ENCODE measurements around the gene PHLPP1.

Gene PHLPP1

DNA sequence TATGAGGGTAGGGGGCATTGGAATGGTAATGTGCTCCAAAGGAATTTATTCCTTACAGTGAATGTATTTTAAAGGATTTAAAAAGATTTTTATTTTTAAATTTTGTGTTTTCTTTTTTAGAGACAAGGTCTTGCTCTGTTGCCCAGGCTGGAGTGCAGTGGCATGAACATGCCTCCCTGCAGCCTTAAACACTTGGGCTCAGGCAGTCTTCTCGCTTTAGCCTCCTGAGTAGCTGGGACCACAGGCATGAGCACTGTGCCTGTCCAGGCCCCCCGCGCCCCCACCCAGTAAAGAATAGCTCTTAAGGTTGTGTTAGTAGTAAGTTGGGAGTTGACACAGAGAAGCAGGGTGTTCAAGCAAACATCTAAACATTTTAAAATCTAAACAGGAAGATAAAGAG, 36.6 kb downstream of the PHLPP1 start:
- DNase-seq (ENCODE audit: low spot score) = no peak
- in situ Hi-C loops (cut with MboI; ENCODE audit: low pct_unique_long_range_greater_than_20kb, low sequenced_read_pairs, unreplicated experiment) = no loop called here

DNA sequence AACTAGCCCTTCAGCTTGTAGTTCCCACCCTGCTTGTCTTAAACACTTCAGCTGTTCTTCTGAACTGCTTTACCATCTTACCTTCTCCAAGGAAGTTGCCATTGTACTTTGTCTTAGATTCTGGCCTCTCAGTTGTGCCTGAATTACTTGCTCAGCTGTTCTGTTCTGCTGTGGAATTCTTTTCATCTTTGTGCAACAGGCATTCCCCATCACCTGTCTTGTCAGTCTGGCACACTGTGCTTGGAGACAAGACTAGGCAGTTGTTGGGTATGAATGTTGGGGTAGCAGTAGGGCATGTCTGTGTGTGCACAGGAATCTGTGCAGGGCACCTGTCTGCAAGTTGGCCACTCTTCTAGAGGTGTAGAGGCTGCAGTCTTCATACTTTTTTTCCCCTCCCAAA, 38.7 kb downstream of the PHLPP1 start:
- in situ Hi-C loops (cut with MboI; ENCODE audit: low pct_unique_long_range_greater_than_20kb, low sequenced_read_pairs, unreplicated experiment) = no loop called here
- no peak for DNase-seq (ENCODE audit: low spot score)

More for the DNA sequence above, 36.6 kb downstream of the PHLPP1 start:
- TF ChIP-seq, protein P1, sequence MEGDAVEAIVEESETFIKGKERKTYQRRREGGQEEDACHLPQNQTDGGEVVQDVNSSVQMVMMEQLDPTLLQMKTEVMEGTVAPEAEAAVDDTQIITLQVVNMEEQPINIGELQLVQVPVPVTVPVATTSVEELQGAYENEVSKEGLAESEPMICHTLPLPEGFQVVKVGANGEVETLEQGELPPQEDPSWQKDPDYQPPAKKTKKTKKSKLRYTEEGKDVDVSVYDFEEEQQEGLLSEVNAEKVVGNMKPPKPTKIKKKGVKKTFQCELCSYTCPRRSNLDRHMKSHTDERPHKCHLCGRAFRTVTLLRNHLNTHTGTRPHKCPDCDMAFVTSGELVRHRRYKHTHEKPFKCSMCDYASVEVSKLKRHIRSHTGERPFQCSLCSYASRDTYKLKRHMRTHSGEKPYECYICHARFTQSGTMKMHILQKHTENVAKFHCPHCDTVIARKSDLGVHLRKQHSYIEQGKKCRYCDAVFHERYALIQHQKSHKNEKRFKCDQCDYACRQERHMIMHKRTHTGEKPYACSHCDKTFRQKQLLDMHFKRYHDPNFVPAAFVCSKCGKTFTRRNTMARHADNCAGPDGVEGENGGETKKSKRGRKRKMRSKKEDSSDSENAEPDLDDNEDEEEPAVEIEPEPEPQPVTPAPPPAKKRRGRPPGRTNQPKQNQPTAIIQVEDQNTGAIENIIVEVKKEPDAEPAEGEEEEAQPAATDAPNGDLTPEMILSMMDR (IDR thresholded peaks at IDR 0.05; ENCODE audit: extremely low read depth, insufficient read depth, missing control alignments) = no peak

DNA sequence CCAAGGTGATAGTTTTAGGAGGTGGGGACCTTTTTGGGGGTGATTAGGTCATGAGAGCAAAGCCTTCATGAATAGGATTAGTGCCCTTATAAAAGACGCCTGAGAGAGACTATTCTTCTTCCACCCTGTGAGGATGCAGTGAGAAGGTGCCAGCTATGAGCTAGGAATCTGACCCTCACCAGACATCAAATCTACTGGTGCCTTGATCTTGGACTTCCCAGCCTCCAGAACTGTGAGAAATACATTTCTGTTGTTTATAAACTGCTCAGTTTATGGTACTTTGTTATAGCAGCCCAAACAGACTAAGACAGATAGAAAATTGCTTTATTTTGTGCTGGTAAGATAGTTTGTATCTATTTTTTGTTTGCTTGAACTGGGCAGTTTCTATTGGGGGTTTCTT, 40.1 kb downstream of the PHLPP1 start:
- no peak for DNase-seq (ENCODE audit: low spot score)
- TF ChIP-seq, protein P1 (IDR thresholded peaks at IDR 0.05; ENCODE audit: extremely low read depth, insufficient read depth, missing control alignments) = no peak
- in situ Hi-C loops (cut with MboI; ENCODE audit: low pct_unique_long_range_greater_than_20kb, low sequenced_read_pairs, unreplicated experiment) = no loop called here

More for the DNA sequence above, 38.7 kb downstream of the PHLPP1 start:
- TF ChIP-seq, protein P1 (IDR thresholded peaks at IDR 0.05; ENCODE audit: extremely low read depth, insufficient read depth, missing control alignments) = no peak

DNA sequence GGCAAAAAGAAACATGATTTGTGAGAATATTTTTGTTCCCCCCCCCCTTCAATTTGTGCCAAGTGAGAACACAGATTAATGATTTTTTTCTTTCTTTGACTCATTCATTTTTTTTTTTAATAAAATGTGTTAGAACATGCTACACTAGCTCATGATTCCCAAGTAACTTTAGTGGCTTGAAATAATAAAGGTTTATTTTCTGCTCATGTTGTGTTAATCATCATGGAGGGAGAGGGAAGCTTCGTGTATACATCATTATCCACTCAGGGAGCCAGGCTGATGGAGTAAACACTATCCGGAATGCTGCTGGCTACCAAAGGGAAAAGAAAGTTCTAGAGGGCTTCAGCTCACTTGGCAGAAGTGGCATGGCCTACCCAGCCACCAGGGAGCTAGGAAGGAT, 40.6 kb downstream of the PHLPP1 start:
- in situ Hi-C loops (cut with MboI; ENCODE audit: low pct_unique_long_range_greater_than_20kb, low sequenced_read_pairs, unreplicated experiment) = no loop called here
- no peak for DNase-seq (ENCODE audit: low spot score)
- TF ChIP-seq, protein P1 (IDR thresholded peaks at IDR 0.05; ENCODE audit: extremely low read depth, insufficient read depth, missing control alignments) = no peak

DNA sequence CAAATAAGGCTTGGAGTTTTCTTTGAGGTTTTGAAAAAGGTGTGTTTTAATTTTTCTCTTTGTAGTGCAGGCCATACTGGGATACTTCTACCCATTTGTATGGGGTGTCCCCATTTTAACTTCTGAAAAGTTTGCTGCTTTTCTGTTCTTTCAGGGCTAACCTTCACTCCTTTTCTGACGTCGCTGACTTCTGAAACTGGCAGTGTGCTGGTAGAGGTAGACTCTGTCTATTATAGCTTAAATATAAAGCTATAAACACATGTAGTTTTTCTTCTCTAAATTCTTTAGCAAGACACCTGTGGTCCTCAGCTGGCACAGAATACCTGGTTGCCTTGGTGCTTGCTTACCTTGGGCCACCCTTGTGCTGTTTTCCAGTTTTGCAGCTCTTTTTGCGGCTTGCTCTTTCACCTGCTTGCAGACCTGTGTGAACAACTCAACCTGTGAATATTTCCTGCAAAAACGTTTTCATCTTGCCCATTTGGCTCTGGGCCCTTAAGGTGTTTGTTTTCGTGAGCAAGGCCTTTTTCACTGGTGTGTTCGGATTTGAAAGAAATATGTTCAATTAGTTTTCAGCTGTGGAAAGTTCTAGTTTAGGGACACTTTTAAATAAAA, 42.2 kb downstream of the PHLPP1 start:
- no peak for DNase-seq (ENCODE audit: low spot score)
- in situ Hi-C loops (cut with MboI; ENCODE audit: low pct_unique_long_range_greater_than_20kb, low sequenced_read_pairs, unreplicated experiment) = no loop called here
- TF ChIP-seq, protein P1 (IDR thresholded peaks at IDR 0.05; ENCODE audit: extremely low read depth, insufficient read depth, missing control alignments) = no peak

DNA sequence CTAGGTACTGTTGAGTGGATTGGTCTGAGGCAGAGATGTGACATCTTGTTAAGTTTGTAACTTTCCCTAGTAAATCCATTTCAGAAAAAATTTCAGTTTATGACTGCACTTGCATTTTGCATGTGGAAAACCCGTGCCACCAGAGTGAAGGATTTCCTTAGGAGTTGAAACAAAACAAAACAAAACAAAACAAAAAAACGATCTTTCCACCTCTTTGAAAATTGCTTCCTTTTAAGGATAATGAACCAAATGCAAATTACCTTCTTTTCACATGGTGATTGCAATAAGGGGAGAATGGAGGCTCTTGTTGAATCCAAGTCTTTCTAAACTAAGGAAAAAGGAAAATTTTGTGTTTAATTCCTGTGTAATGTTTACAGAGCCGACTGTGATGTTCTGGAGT, 43.2 kb downstream of the PHLPP1 start:
- in situ Hi-C loops (cut with MboI; ENCODE audit: low pct_unique_long_range_greater_than_20kb, low sequenced_read_pairs, unreplicated experiment) = no loop called here
- no peak for DNase-seq (ENCODE audit: low spot score)
- TF ChIP-seq, protein P1 (IDR thresholded peaks at IDR 0.05; ENCODE audit: extremely low read depth, insufficient read depth, missing control alignments) = no peak
